ENCODE results near the gene LRRC8E.
A peak's percentile ranks its signal among the peaks of the same experiment; 100 is the strongest.
"Not testable (repeated sequence)": the region's sequence is repeated elsewhere in the genome, so short reads cannot be mapped to it uniquely, and the experiment has no call there.

Gene LRRC8E

DNA sequence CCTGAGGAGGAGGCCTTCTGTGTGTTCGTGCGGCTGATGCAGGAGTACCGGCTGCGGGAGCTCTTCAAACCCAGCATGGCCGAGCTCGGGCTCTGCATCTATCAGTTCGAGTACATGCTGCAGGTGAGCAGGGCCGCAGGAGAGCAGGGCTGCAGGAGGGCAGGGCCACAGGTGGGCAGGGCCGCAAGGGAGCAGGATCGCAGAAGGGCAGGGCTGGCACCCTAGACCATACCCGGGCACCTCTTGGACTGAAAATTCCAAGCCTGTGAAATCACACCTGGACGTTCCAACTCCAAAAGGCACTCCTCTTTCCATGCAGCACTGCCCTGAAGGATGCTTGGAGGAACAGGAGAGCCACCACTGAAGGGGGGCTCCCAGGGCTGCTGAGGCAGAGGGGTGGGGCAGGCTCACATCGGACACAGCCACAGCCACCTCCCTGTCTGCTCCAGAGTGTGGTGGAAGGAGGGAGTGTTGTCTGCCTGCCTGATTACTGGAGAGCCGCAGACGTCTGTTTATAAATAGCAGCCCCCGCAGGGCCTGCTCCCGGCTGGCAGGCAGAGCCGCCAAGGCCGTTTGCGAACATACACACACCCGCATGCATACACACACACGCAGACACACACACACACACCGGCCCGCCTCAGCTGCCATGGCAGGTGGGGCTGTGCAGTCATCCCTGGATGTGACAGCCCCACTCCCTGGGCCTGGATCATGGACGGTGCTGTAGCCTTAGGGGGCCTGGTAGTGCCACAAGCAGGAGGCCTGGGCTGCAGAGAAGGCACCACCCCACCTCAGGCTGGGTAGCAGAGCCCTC lies 38.1 kb upstream of the LRRC8E start:
- no peak for DNase-seq
- TF ChIP-seq POLR2A (IDR thresholded peaks at IDR 0.05; ENCODE audit: low read length) (no peak), GATA1 (IDR thresholded peaks at IDR 0.05; ENCODE audit: low read depth, low read length) (no peak)

GRCh38 chr19:7850945-7851622 lies 37.2 kb upstream of the LRRC8E start:
- DNase-seq = no peak

GRCh38 chr19:7851623-7852500 lies 36.4 kb upstream of the LRRC8E start:
- DNase-seq = no peak
- TF ChIP-seq GATA1 (IDR thresholded peaks at IDR 0.05; ENCODE audit: low read depth, low read length) = no peak
- TF ChIP-seq POLR2A (IDR thresholded peaks at IDR 0.05; ENCODE audit: low read length) = no peak

More at GRCh38 chr19:7850945-7851622, 37.2 kb upstream of the LRRC8E start:
- TF ChIP-seq POLR2A (IDR thresholded peaks at IDR 0.05; ENCODE audit: low read length) (no peak), GATA1 (IDR thresholded peaks at IDR 0.05; ENCODE audit: low read depth, low read length) (no peak)

DNA sequence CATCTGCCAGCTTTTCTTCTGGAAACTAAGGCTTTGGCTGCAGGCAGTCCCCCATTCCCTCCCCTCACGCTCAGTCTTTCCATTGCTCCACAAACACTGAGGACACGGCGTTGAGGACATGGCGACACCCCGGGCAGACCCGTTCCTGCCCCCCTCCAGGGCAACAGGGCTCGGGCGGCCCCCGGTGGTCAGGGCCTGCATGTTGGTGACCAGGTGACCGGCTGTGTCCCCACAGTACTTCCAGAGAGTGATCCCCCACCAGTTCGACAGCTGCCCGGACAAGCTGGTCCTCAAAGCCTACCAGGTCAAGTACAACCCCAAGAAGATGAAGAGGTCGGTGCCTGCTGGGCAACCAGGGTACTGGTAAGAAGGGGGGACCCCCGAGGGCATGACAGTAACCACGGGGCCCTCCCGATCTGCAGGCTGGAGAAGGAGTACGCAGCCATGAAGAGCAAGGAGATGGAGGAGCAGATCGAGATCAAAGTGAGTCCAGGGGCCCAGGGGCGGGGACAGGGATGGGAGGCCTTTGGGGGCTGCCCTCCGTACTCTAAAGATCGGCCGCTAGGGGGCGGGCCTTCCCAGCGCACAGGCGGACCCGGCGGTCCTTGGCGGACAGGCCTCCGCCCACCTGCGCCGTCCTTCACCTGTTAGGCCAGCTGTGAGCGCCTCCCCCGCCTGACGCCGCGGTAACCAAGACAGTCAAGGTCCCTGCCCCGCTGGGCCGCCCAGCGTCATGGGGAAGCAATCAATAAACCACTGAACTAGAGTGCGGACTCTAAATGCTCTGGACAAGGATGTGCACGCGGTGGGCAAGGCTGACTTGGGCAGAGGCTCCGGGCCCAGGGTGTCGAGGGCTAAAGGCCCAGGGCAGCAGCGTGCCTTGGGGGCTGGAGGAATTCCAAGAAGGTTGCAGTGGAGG lies 35.2 kb upstream of the LRRC8E start:
- peak; percentile 75 to 85 for DNase-seq
- TF ChIP-seq GATA1 (IDR thresholded peaks at IDR 0.05; ENCODE audit: low read depth, low read length) (no peak), POLR2A (IDR thresholded peaks at IDR 0.05; ENCODE audit: low read length) (no peak)

DNA sequence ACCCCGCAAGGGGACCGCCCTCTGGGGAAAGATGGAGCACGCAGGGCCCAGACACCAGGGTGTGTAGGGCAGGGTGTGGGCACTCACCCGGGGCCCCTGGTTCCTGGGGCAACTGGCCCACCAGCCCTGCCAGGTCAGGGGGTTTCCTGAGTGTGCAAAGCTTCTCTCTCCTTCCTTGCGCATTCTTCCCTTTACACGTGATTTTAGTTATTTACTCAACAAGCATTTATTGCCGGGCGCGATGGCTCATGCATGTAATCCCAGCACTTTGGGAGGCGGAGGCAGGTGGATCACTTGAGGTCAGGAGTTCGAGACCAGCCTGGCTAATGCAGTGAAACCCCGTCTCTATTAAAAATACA lies 34.6 kb upstream of the LRRC8E start:
- TF ChIP-seq GATA1 (IDR thresholded peaks at IDR 0.05; ENCODE audit: low read depth, low read length) = no peak
- TF ChIP-seq POLR2A (IDR thresholded peaks at IDR 0.05; ENCODE audit: low read length) = no peak
- no peak for DNase-seq

DNA sequence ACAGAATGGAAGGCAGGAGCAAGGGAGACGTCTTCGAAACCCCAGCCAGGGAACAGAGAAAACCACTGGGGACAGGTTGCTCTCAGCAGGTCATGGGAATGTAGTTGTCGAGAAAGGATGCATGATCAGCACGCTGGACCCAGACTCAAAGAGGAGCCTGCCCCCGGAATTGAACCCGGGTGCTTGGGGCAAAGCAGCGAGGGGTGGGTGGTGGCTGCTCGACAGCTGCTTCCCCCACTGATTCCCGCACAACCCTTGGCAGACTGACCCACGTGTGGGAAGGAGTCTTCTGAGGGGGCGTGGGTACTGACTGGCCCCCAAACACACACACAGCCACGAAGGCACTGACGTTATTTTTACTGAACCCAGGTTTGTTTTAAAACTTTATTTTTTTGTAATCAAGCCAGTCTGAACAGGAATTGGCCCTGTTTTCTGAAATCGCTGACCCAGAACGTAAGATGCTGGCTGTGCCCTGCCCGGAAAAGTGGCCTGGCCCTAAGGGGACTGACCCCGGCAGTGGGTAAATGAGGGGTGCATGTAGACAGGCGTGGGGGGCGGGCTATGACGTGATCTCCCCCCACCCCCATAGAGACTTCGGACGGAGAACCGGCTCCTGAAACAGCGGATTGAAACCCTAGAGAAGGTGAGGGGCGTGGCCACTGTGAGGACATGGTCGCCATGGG lies 32.7 kb upstream of the LRRC8E start:
- DNase-seq = no peak
- TF ChIP-seq POLR2A (IDR thresholded peaks at IDR 0.05; ENCODE audit: low read length) = no peak

DNA sequence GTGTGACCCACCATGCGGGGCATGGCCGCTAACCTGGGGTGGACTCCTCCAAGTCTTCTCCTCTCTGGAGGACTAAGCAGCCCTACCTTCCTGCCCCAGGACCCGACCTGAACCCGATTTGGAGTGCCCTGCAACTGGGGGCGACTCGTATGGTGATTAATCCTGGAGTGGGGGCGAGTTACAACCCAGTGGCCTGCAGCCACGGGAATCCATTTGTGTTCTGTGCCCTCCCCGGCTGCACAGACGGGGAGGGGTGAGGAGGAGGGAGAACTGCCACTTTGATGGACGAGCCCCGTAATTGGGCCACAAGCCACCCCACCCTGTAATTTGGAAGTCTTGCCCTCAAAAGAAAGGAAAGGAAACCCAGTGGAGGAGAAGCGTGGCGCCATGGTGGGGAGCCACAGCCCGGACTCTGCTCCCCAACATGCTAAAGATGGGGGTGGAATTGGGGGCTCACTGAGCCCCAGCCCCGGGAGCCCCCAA lies 32.2 kb upstream of the LRRC8E start:
- TF ChIP-seq POLR2A (IDR thresholded peaks at IDR 0.05; ENCODE audit: low read length) (no peak), GATA1 (IDR thresholded peaks at IDR 0.05; ENCODE audit: low read depth, low read length) (no peak)
- no peak for DNase-seq

DNA sequence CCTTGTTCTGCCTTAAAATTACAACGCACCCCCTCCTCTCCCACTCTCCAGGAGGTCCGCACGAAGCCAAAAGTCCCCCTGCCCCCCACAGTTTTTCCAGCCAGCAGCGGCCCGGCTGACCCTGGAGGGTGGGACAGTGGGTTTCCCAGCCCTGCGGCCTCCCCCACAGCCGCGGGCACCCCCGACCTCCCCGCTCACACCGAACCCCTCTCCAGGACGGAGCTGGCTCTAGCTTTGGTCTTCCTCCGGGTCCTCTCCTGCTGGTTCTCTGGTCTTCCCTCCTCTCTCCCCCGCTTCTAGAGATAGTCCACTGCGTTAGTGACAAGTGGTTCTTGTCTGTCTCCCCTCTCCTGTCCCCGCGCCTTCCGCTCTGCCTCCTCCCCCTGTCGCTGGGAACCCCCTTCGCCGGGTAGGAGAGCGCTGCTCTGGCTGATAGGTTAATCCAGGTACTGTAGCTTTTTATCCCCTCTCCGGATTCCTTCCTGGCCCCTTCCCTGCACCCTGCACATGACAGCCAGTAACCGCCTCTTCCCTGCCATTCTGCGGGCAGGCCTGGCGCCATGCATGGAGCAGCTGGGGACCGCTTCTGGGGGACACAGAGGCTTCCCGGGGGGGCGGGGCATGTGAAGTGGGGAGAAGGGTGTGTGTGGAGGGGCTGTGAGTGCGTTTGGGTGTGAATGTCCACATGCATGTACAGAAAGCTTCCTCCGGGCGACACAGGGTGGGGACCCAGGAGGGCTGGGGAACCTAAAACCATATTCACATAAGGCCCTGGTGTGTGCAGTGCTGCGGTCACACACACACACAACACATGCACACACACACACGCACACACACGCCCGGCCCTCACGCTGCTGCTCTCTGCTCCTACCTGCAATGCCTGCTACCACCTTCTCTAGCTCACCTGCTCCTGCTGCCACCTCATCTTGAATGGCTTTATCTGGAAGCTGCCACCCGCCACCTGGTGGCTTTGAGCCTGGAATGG lies 31.3 kb upstream of the LRRC8E start:
- TF ChIP-seq GATA1 (IDR thresholded peaks at IDR 0.05; ENCODE audit: low read depth, low read length) (no peak), POLR2A (IDR thresholded peaks at IDR 0.05; ENCODE audit: low read length) (no peak)
- no peak for DNase-seq

- DNase-seq = no peak
- TF ChIP-seq GATA1 (IDR thresholded peaks at IDR 0.05; ENCODE audit: low read depth, low read length) = no peak
- no peak for TF ChIP-seq POLR2A (IDR thresholded peaks at IDR 0.05; ENCODE audit: low read length)
Observed at GRCh38 chr19:7857727-7858108, 30.6 kb upstream of the LRRC8E start.

- TF ChIP-seq POLR2A (IDR thresholded peaks at IDR 0.05; ENCODE audit: low read length) = no peak
- TF ChIP-seq GATA1 (IDR thresholded peaks at IDR 0.05; ENCODE audit: low read depth, low read length) = no peak
- peak; percentile 49 to 60 for DNase-seq
Observed at GRCh38 chr19:7858109-7858770, 30.1 kb upstream of the LRRC8E start.

DNA sequence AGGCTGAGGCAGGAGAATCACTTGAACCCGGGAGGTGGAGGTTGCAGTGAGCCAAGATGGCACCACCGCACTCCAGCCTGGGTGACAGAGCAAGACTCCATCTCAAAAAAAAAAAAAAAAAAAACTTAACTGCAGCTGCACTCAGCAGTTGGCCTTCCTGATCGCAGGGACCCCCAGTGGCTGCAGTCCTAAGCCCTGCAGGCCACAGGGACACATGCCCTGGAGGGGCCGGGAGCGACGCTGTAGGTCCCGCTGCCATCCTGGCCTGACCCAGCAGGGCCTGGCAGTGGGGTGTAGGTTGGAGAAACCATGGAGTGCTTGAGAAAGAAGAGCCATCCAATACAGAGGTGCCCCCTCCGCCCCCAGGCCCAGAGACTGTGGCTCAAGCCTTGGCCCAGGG lies 29.2 kb upstream of the LRRC8E start:
- DNase-seq = not testable (repeated sequence)

Measured in erythroblast (primary cell).